ENCODE measurements around the gene FBN1. TPM values are rescaled to one million over a fixed set of nuclear protein-coding genes. Genes with fewer than 3 reads are reported as not detected.

FBN1 gene
- total and polyA plus RNA-seq, 2 experiments from 2014 or later, result 1.9 to 3.8 TPM

DNA sequence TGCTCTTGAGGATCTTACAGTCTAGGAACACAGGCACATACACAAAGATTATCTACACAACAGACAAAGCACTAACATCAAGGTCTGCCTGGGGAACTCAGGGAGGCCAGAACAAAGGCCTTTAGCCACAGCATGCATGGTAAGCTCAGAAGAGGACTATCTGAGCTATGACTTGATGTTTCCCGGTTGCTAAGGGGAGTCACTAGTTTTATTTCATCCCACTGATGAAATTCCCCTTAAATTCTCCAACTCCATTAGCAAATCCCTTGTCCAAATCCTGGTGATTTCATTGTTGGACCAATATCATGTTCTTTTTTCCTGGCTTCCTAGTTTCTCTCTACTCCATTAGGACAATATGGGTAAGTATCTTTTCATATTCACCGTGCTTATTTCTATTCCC, 23.3 kb downstream of the FBN1 start:
- Histone ChIP-seq H2AFZ (no peak overlapping the region), H3K4me1 (ENCODE audit: insufficient read depth) (no peaks in the 10 kb centered on the region; the same call in 1 of the 2 replicates), H3K79me2 (replicated peaks; ENCODE audit: insufficient read depth) (no peaks in the 10 kb centered on the region), H3K4me2 (no peak overlapping the region), H3K36me3 (ENCODE audit: insufficient read depth) (no peaks in the 10 kb centered on the region), H4K20me1 (replicated peaks; ENCODE audit: insufficient read depth) (no peaks in the 10 kb centered on the region), H3F3A (replicated peaks; ENCODE audit: low read depth) (no peaks in the 10 kb centered on the region), H3K27ac (ENCODE audit: low read depth) (no peak overlapping the region), H3K27me3 (ENCODE audit: insufficient read depth) (no peaks in the 10 kb centered on the region), H3K4me3 (no peak overlapping the region), H3K9me2 (ENCODE audit: insufficient read depth) (peaks cover 7% of the 10 kb centered on the region; the same call in 1 of the 2 replicates)
- TF ChIP-seq CREB1 (CRISPR knock-in tag; IDR thresholded peaks at IDR 0.05; ENCODE audit: low read depth) (no peak), EZH2phosphoT487 (IDR thresholded peaks at IDR 0.05; ENCODE audit: unreplicated experiment) (no peak), STAT1 (IDR thresholded peaks at IDR 0.05; ENCODE audit: unreplicated experiment) (no peak), ZNF114 (CRISPR knock-in tag; IDR thresholded peaks at IDR 0.05) (no peak)
- TF ChIP-seq, protein P1, sequence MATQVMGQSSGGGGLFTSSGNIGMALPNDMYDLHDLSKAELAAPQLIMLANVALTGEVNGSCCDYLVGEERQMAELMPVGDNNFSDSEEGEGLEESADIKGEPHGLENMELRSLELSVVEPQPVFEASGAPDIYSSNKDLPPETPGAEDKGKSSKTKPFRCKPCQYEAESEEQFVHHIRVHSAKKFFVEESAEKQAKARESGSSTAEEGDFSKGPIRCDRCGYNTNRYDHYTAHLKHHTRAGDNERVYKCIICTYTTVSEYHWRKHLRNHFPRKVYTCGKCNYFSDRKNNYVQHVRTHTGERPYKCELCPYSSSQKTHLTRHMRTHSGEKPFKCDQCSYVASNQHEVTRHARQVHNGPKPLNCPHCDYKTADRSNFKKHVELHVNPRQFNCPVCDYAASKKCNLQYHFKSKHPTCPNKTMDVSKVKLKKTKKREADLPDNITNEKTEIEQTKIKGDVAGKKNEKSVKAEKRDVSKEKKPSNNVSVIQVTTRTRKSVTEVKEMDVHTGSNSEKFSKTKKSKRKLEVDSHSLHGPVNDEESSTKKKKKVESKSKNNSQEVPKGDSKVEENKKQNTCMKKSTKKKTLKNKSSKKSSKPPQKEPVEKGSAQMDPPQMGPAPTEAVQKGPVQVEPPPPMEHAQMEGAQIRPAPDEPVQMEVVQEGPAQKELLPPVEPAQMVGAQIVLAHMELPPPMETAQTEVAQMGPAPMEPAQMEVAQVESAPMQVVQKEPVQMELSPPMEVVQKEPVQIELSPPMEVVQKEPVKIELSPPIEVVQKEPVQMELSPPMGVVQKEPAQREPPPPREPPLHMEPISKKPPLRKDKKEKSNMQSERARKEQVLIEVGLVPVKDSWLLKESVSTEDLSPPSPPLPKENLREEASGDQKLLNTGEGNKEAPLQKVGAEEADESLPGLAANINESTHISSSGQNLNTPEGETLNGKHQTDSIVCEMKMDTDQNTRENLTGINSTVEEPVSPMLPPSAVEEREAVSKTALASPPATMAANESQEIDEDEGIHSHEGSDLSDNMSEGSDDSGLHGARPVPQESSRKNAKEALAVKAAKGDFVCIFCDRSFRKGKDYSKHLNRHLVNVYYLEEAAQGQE (IDR thresholded peaks at IDR 0.05; ENCODE audit: unreplicated experiment), result no peak
- TF ChIP-seq, protein P2, sequence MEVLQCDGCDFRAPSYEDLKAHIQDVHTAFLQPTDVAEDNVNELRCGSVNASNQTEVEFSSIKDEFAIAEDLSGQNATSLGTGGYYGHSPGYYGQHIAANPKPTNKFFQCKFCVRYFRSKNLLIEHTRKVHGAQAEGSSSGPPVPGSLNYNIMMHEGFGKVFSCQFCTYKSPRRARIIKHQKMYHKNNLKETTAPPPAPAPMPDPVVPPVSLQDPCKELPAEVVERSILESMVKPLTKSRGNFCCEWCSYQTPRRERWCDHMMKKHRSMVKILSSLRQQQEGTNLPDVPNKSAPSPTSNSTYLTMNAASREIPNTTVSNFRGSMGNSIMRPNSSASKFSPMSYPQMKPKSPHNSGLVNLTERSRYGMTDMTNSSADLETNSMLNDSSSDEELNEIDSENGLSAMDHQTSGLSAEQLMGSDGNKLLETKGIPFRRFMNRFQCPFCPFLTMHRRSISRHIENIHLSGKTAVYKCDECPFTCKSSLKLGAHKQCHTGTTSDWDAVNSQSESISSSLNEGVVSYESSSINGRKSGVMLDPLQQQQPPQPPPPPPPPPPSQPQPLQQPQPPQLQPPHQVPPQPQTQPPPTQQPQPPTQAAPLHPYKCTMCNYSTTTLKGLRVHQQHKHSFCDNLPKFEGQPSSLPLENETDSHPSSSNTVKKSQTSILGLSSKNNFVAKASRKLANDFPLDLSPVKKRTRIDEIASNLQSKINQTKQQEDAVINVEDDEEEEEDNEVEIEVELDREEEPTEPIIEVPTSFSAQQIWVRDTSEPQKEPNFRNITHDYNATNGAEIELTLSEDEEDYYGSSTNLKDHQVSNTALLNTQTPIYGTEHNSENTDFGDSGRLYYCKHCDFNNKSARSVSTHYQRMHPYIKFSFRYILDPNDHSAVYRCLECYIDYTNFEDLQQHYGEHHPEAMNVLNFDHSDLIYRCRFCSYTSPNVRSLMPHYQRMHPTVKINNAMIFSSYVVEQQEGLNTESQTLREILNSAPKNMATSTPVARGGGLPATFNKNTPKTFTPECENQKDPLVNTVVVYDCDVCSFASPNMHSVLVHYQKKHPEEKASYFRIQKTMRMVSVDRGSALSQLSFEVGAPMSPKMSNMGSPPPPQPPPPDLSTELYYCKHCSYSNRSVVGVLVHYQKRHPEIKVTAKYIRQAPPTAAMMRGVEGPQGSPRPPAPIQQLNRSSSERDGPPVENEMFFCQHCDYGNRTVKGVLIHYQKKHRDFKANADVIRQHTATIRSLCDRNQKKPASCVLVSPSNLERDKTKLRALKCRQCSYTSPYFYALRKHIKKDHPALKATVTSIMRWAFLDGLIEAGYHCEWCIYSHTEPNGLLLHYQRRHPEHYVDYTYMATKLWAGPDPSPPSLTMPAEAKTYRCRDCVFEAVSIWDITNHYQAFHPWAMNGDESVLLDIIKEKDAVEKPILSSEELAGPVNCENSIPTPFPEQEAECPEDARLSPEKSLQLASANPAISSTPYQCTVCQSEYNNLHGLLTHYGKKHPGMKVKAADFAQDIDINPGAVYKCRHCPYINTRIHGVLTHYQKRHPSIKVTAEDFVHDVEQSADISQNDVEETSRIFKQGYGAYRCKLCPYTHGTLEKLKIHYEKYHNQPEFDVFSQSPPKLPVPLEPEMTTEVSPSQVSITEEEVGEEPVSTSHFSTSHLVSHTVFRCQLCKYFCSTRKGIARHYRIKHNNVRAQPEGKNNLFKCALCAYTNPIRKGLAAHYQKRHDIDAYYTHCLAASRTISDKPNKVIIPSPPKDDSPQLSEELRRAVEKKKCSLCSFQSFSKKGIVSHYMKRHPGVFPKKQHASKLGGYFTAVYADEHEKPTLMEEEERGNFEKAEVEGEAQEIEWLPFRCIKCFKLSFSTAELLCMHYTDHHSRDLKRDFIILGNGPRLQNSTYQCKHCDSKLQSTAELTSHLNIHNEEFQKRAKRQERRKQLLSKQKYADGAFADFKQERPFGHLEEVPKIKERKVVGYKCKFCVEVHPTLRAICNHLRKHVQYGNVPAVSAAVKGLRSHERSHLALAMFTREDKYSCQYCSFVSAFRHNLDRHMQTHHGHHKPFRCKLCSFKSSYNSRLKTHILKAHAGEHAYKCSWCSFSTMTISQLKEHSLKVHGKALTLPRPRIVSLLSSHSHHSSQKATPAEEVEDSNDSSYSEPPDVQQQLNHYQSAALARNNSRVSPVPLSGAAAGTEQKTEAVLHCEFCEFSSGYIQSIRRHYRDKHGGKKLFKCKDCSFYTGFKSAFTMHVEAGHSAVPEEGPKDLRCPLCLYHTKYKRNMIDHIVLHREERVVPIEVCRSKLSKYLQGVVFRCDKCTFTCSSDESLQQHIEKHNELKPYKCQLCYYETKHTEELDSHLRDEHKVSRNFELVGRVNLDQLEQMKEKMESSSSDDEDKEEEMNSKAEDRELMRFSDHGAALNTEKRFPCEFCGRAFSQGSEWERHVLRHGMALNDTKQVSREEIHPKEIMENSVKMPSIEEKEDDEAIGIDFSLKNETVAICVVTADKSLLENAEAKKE (CRISPR knock-in tag; IDR thresholded peaks at IDR 0.05), result no peak
- peaks cover 3% of the 10 kb centered on the region; the same call in 2 of the 3 replicates for H3K36me3 Mint-ChIP-seq (ENCODE audit: low read depth)
- H3K9me3 Mint-ChIP-seq, result peaks cover 6% of the 10 kb centered on the region; the same call in 2 of the 3 replicates
- no peak overlapping the region for H3K4me3 Mint-ChIP-seq
- H3K4me1 Mint-ChIP-seq, result peaks cover 4% of the 10 kb centered on the region
- H3K27me3 Mint-ChIP-seq (ENCODE audit: insufficient read depth, low read depth, poor library complexity), result peaks cover 1% of the 10 kb centered on the region
- DNase-seq (ENCODE audit: low spot score) (no peak), ATAC-seq (no peak)
- H3K27ac Mint-ChIP-seq, result no peak overlapping the region
